ACC112 (cell line): ENCODE results near the gene UCP3.

ENCODE experiments used
- H2AFZ ChIP-seq: fragments of 200-600 bp; sonication (generic); one replicate; pipeline ENCODE4 v1.6.0; 2017; ENCODE audit warnings: antibody characterized with exemption, low read length; ENCODE audit not compliant: unreplicated experiment
- H3K27ac ChIP-seq: fragments of 200-600 bp; sonication (generic); 2 replicates; pipeline ENCODE4 v1.5.1; 2014; ENCODE audit warnings: low read depth, mild to moderate bottlenecking, antibody characterized with exemption, low read length, moderate library complexity
- H3K27me3 ChIP-seq: fragments of 200-600 bp; sonication (generic); 2 replicates; pipeline ENCODE4 v1.6.1; 2014; ENCODE audit warnings: mild to moderate bottlenecking, antibody characterized with exemption, low read length, moderate library complexity, mixed read lengths; ENCODE audit not compliant: insufficient read depth
- H3K36me3 ChIP-seq: fragments of 200-600 bp; sonication (generic); 2 replicates; pipeline ENCODE4 v1.6.1; 2016; ENCODE audit warnings: mild to moderate bottlenecking, antibody characterized with exemption, low read length, moderate library complexity, mixed read lengths; ENCODE audit not compliant: insufficient read depth
- H3K4me1 ChIP-seq: fragments of 200-600 bp; sonication (generic); one replicate; pipeline ENCODE4 v1.6.1; 2016; ENCODE audit warnings: low read length, mixed read lengths; ENCODE audit not compliant: insufficient read depth, unreplicated experiment, control insufficient read depth
- H3K4me3 ChIP-seq: fragments of 200-600 bp; sonication (generic); 2 replicates; pipeline ENCODE4 v1.5.1; 2014; ENCODE audit warnings: mild to moderate bottlenecking, low read depth, low read length
- H3K79me2 ChIP-seq: fragments of 200-600 bp; sonication (generic); one replicate; pipeline ENCODE4 v1.6.0; 2016; ENCODE audit warnings: low read length; ENCODE audit not compliant: control insufficient read depth, unreplicated experiment, insufficient read depth

The UCP3 gene

GRCh38 chr11:73983741-73984538 is 24.9 kb downstream of the UCP3 start:
- Histone ChIP-seq H3K79me2 (no peaks in the 10 kb centered on the region), H3K27me3 (no peaks in the 10 kb centered on the region), H3K36me3 (no peaks in the 10 kb centered on the region), H2AFZ (peak overlapping the region; percentile 83), H3K4me1 (no peaks in the 10 kb centered on the region), H3K4me3 (peak overlapping the region; percentile 81), H3K27ac (peak overlapping the region; percentile 27; the same call in 1 of the 2 replicates)

- Histone ChIP-seq H3K4me3 (peak overlapping the region; percentile 81), H3K36me3 (no peaks in the 10 kb centered on the region), H2AFZ (peak overlapping the region; percentile 83), H3K79me2 (no peaks in the 10 kb centered on the region), H3K27me3 (no peaks in the 10 kb centered on the region), H3K27ac (peak overlapping the region; percentile 57), H3K4me1 (no peaks in the 10 kb centered on the region)
These were observed 25.7 kb downstream of the UCP3 start for GRCh38 chr11:73982990-73983740.

- no peaks in the 10 kb centered on the region for H3K4me1 ChIP-seq
- no peaks in the 10 kb centered on the region for H3K36me3 ChIP-seq
- H2AFZ ChIP-seq = peak within 1 kb of the TSS; percentile 83
- no peaks in the 10 kb centered on the region for H3K79me2 ChIP-seq
- H3K4me3 ChIP-seq = peak within 1 kb of the TSS; percentile 81
- peak within 1 kb of the TSS; percentile 57 for H3K27ac ChIP-seq
- H3K27me3 ChIP-seq = no peaks in the 10 kb centered on the region
These were observed 26.3 kb downstream of the UCP3 start, which contains the start of gene UCP2 for GRCh38 chr11:73982595-73982989. Gene UCP2 (minus strand): TSS chr11:73982843. CDS start chr11:73978378, 4,465 bp downstream.

GRCh38 chr11:73981051-73981805 is 27.7 kb downstream of the UCP3 start:
- Histone ChIP-seq H2AFZ (no peak overlapping the region), H3K27ac (no peak overlapping the region), H3K4me3 (no peak overlapping the region; the same call in 1 of the 2 replicates), H3K4me1 (no peaks in the 10 kb centered on the region), H3K79me2 (no peaks in the 10 kb centered on the region), H3K36me3 (no peaks in the 10 kb centered on the region), H3K27me3 (no peaks in the 10 kb centered on the region)

GRCh38 chr11:73980001-73980961 is 28.6 kb downstream of the UCP3 start:
- Histone ChIP-seq H3K36me3 (no peaks in the 10 kb centered on the region), H2AFZ (no peak overlapping the region), H3K4me1 (no peaks in the 10 kb centered on the region), H3K4me3 (no peak overlapping the region), H3K27ac (no peak overlapping the region), H3K27me3 (no peaks in the 10 kb centered on the region), H3K79me2 (no peaks in the 10 kb centered on the region)

- Histone ChIP-seq H3K36me3 (no peaks in the 10 kb centered on the region), H3K27ac (no peak overlapping the region), H3K4me3 (no peak overlapping the region)
These were observed 30.3 kb downstream of the UCP3 start for GRCh38 chr11:73978576-73979086.

GRCh38 chr11:73977856-73978519 is 30.9 kb downstream of the UCP3 start:
- Histone ChIP-seq H3K4me3 (no peak overlapping the region), H3K4me1 (peaks cover 3% of the 10 kb centered on the region), H3K36me3 (no peaks in the 10 kb centered on the region), H2AFZ (no peak overlapping the region), H3K27ac (no peak overlapping the region), H3K79me2 (no peaks in the 10 kb centered on the region), H3K27me3 (no peaks in the 10 kb centered on the region)

More at GRCh38 chr11:73978576-73979086, 30.3 kb downstream of the UCP3 start:
- Histone ChIP-seq H2AFZ (no peak overlapping the region), H3K27me3 (no peaks in the 10 kb centered on the region), H3K79me2 (no peaks in the 10 kb centered on the region), H3K4me1 (peaks cover 3% of the 10 kb centered on the region)

- no peak overlapping the region for H3K4me3 ChIP-seq
- H2AFZ ChIP-seq = no peak overlapping the region
- no peaks in the 10 kb centered on the region for H3K27me3 ChIP-seq
- no peak overlapping the region for H3K27ac ChIP-seq
- peaks cover 3% of the 10 kb centered on the region for H3K4me1 ChIP-seq
- H3K79me2 ChIP-seq = no peaks in the 10 kb centered on the region
- H3K36me3 ChIP-seq = no peaks in the 10 kb centered on the region
These were observed 32.3 kb downstream of the UCP3 start for GRCh38 chr11:73976451-73977151.

GRCh38 chr11:73975479-73975757 is 33.5 kb downstream of the UCP3 start:
- H3K4me3 ChIP-seq = no peak overlapping the region
- H3K27me3 ChIP-seq = no peaks in the 10 kb centered on the region
- peaks cover 3% of the 10 kb centered on the region for H3K4me1 ChIP-seq
- no peak overlapping the region for H3K27ac ChIP-seq
- no peaks in the 10 kb centered on the region for H3K79me2 ChIP-seq
- H2AFZ ChIP-seq = no peak overlapping the region
- H3K36me3 ChIP-seq = no peaks in the 10 kb centered on the region
